HepG2 (cell line): Measurements from ENCODE around the gene MGAT2. TPM values are rescaled to one million over a fixed set of nuclear protein-coding genes. Genes with fewer than 3 reads are reported as not detected.

ENCODE experiments used
- AKAP8 ChIP-seq: sonication (generic); formaldehyde crosslinking; IDR thresholded peaks from 2 replicates; pipeline ENCODE4 v1.5.1; 2020; ENCODE audit warnings: mild to moderate bottlenecking, missing genetic modification reagents
- CREB1 ChIP-seq, 2 experiments: fragments of 450-650 bp in 1 of 2; IDR thresholded peaks; 2 replicates each; pipeline ENCODE4 v1.6.1; 2016 to 2017; ENCODE audit warnings: control low read depth in 1 of 2, mild to moderate bottlenecking in 1 of 2, missing compliant biosample characterization in 1 of 2, missing genetic modification characterization in 1 of 2
- JUN ChIP-seq: sonication (generic); formaldehyde crosslinking; IDR thresholded peaks from 2 replicates; pipeline ENCODE4 v1.4.0; 2020; ENCODE audit warnings: mild to moderate bottlenecking, missing genetic modification reagents
- KDM1A ChIP-seq: IDR thresholded peaks from 2 replicates; pipeline ENCODE4 v1.6.1; 2016; ENCODE audit warnings: missing compliant biosample characterization
- PLSCR1 ChIP-seq: sonication (generic); formaldehyde crosslinking; IDR thresholded peaks from 2 replicates; pipeline ENCODE4 v1.5.0; 2020; ENCODE audit warnings: missing genetic modification reagents, mild to moderate bottlenecking, borderline replicate concordance
- PTBP1 ChIP-seq: fragments of 200-400 bp; formaldehyde crosslinking; IDR thresholded peaks from 2 replicates; pipeline ENCODE4 v1.6.1; 2018; ENCODE audit warnings: low read length, low read depth; ENCODE audit not compliant: poor library complexity, severe bottlenecking
- ZBTB3 ChIP-seq: sonication (generic); formaldehyde crosslinking; IDR thresholded peaks from 2 replicates; pipeline ENCODE4 v1.4.0; 2020; ENCODE audit warnings: low read depth, mild to moderate bottlenecking, moderate library complexity, missing genetic modification reagents, borderline replicate concordance
- ZNF766 ChIP-seq: sonication (generic); formaldehyde crosslinking; IDR thresholded peaks from 2 replicates; pipeline ENCODE4 v1.5.0; 2020; ENCODE audit warnings: missing genetic modification reagents, borderline replicate concordance
- ZNF775 ChIP-seq: sonication (generic); formaldehyde crosslinking; IDR thresholded peaks from 2 replicates; pipeline ENCODE4 v1.4.0; 2020; ENCODE audit warnings: missing genetic modification reagents, mild to moderate bottlenecking, moderate library complexity, borderline replicate concordance
- polyA plus RNA-seq, 8 experiments: library from polyadenylated mRNA; depleted of rRNA in 3 of 8; stranded (reverse) in 7 of 8; unstranded in 1 of 8; fragments of >200 nt; fragmentation: Illumina TruSeq in 4 of 8; extraction: Trizol in 4 of 8; gene quantifications; 2 replicates each; pipeline versions ENCODE4 v1.2.1 to v1.2.3, GENCODE V29; 2011 to 2016; ENCODE audit warnings: low read depth in 4 of 8, missing spikeins in 1 of 8, mixed read lengths in 1 of 8; ENCODE audit not compliant: insufficient read depth in 1 of 8
- total RNA-seq, 5 experiments: library from RNA; depleted of rRNA; stranded (reverse); fragments of >200 nt; fragmentation: Illumina TruSeq; extraction: Trizol; gene quantifications; 2 replicates each; pipeline ENCODE4 v1.2.3, GENCODE V29; 2016; ENCODE audit warnings: low read depth in 1 of 5
- TF ChIP-seq, protein P1 (sequence below): sonication (generic); formaldehyde crosslinking; IDR thresholded peaks from 2 replicates; pipeline ENCODE4 v1.5.0; 2020; ENCODE audit warnings: missing genetic modification reagents
- TF ChIP-seq, protein P2 (sequence below): sonication (generic); formaldehyde crosslinking; IDR thresholded peaks from 2 replicates; pipeline ENCODE4 v1.5.0; 2020; ENCODE audit warnings: mild to moderate bottlenecking, missing genetic modification reagents, moderate library complexity

MGAT2 gene
- total and polyA plus RNA-seq, 2 of the 13 experiments (the other 11 are each of a cell fraction or from before 2014, with no cell fraction given) = 12.9 to 51.9 TPM

GRCh38 chr14:49589387-49589786, 31.2 kb upstream of the MGAT2 start (continued):
- TF ChIP-seq, protein P1, sequence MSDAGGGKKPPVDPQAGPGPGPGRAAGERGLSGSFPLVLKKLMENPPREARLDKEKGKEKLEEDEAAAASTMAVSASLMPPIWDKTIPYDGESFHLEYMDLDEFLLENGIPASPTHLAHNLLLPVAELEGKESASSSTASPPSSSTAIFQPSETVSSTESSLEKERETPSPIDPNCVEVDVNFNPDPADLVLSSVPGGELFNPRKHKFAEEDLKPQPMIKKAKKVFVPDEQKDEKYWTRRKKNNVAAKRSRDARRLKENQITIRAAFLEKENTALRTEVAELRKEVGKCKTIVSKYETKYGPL = no peak
- TF ChIP-seq ZNF766 (CRISPR knock-in tag) (no peak), KDM1A (CRISPR knock-in tag) (no peak), PLSCR1 (CRISPR knock-in tag) (no peak), JUN (CRISPR knock-in tag) (no peak), AKAP8 (CRISPR knock-in tag) (no peak), ZBTB3 (CRISPR knock-in tag) (no peak), ZNF775 (CRISPR knock-in tag) (no peak), CREB1 (IDR thresholded peaks at IDR 0.05) (no peak), CREB1 (CRISPR knock-in tag; IDR thresholded peaks at IDR 0.05) (no peak), PTBP1 (no peak)
- TF ChIP-seq, protein P2, sequence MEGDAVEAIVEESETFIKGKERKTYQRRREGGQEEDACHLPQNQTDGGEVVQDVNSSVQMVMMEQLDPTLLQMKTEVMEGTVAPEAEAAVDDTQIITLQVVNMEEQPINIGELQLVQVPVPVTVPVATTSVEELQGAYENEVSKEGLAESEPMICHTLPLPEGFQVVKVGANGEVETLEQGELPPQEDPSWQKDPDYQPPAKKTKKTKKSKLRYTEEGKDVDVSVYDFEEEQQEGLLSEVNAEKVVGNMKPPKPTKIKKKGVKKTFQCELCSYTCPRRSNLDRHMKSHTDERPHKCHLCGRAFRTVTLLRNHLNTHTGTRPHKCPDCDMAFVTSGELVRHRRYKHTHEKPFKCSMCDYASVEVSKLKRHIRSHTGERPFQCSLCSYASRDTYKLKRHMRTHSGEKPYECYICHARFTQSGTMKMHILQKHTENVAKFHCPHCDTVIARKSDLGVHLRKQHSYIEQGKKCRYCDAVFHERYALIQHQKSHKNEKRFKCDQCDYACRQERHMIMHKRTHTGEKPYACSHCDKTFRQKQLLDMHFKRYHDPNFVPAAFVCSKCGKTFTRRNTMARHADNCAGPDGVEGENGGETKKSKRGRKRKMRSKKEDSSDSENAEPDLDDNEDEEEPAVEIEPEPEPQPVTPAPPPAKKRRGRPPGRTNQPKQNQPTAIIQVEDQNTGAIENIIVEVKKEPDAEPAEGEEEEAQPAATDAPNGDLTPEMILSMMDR (CRISPR knock-in tag) = no peak
- TF ChIP-seq, all 625 proteins: peak for 0
